Measurements from ENCODE around the gene TAF13. TPM values are rescaled to one million over a fixed set of nuclear protein-coding genes. Genes with fewer than 3 reads are reported as not detected.

Gene TAF13
- total and polyA plus RNA-seq, 9 of the 15 experiments (the other 6 are each of a cell fraction or from before 2014, with no cell fraction given): 14.9 to 77.2 (median 38.7) TPM

DNA sequence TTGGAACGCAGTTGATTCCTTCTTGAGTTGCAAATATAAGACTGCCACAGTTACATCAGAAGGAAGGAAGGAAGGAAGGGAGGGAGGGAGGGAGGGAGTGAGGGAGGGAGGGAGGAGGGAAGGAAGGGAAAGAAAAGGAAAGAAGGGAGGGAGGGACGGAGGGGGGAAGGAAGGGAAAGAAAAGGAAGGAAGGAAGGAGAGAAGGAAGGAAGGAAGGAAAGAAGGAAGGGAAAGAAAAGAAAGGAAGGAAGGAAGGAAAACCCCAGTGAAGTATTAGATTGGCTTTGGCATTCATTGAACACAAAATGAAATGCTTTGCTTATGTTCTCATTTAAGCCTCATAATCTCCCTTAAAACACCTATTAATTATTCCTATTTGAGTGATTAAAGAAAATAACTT lies 27.5 kb downstream of the TAF13 start (continued):
- TF ChIP-seq HNRNPL (IDR thresholded peaks at IDR 0.05; ENCODE audit: low read depth, low read length) (no peak), ZNF174 (CRISPR knock-in tag; IDR thresholded peaks at IDR 0.05) (no peak)
- TF ChIP-seq, protein P1, sequence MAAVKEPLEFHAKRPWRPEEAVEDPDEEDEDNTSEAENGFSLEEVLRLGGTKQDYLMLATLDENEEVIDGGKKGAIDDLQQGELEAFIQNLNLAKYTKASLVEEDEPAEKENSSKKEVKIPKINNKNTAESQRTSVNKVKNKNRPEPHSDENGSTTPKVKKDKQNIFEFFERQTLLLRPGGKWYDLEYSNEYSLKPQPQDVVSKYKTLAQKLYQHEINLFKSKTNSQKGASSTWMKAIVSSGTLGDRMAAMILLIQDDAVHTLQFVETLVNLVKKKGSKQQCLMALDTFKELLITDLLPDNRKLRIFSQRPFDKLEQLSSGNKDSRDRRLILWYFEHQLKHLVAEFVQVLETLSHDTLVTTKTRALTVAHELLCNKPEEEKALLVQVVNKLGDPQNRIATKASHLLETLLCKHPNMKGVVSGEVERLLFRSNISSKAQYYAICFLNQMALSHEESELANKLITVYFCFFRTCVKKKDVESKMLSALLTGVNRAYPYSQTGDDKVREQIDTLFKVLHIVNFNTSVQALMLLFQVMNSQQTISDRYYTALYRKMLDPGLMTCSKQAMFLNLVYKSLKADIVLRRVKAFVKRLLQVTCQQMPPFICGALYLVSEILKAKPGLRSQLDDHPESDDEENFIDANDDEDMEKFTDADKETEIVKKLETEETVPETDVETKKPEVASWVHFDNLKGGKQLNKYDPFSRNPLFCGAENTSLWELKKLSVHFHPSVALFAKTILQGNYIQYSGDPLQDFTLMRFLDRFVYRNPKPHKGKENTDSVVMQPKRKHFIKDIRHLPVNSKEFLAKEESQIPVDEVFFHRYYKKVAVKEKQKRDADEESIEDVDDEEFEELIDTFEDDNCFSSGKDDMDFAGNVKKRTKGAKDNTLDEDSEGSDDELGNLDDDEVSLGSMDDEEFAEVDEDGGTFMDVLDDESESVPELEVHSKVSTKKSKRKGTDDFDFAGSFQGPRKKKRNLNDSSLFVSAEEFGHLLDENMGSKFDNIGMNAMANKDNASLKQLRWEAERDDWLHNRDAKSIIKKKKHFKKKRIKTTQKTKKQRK (IDR thresholded peaks at IDR 0.05; ENCODE audit: borderline replicate concordance, low read depth, low read length): no peak

GRCh38 chr1:109047339-109047738 lies 28.5 kb downstream of the TAF13 start:
- in situ Hi-C loops (cut with MboI) (no loop called here), intact Hi-C loops (cut with micrococcal nuclease) (no loop called here)
- FAIRE-seq: no peak
- Histone ChIP-seq H3K9me3 (replicated peaks; ENCODE audit: control insufficient read depth, insufficient read depth, low read depth, low read length) (no peaks in the 10 kb centered on the region), H3K9ac (ENCODE audit: insufficient read depth in 1 of 2, low read depth in 2 of 2, low read length in 2 of 2) (no peak overlapping the region), H3K27ac (ENCODE audit: extremely low read depth, low read depth, low read length) (no peak overlapping the region), H3K4me2 (ENCODE audit: insufficient read depth, low read length) (no peak overlapping the region), H3K36me3 (ENCODE audit: control insufficient read depth, insufficient read depth, low read length) (no peaks in the 10 kb centered on the region), H3K4me3 (no peak overlapping the region), H3K27me3 (ENCODE audit: control insufficient read depth in 2 of 2, insufficient read depth in 2 of 2, low read length in 2 of 2) (no peaks in the 10 kb centered on the region), H3K9me1 (ENCODE audit: control insufficient read depth, insufficient read depth, low read length) (no peaks in the 10 kb centered on the region), H2AFZ (ENCODE audit: low read depth, low read length) (no peak overlapping the region; the same call in 1 of the 2 replicates), H4K20me1 (replicated peaks; ENCODE audit: control insufficient read depth, insufficient read depth, low read length) (no peaks in the 10 kb centered on the region), H3K79me2 (ENCODE audit: control insufficient read depth, insufficient read depth, low read length) (no peaks in the 10 kb centered on the region), H3K4me1 (replicated peaks in 1 of 2; ENCODE audit: control insufficient read depth in 2 of 2, insufficient read depth in 2 of 2, low read length in 2 of 2) (peaks cover 2 to 3% of the 10 kb centered on the region in 2 experiments; a peak in 1 of 5 replicates)
- DNase-seq (ENCODE audit: extremely low read depth in 1 of 4, low spot score in 3 of 4): no peak
- ChIA-PET POLR2A (interaction anchor here (0.8 to 2.1 kb wide), 4 partner anchors 9 to 19 kb away, joined by 3 to 9 read pairs (median 4); no protein-coding TSS in a partner anchor), CTCF (ENCODE audit: low intra/inter-chr PET ratio) (no interaction called here)
- no peak for ATAC-seq
- BruUV-seq (replicated peaks): no TSS peak
- 32% methylated on average over 6 of the region's 6 CpGs for WGBS (ENCODE audit: insufficient coverage, low coverage, missing lambda C conversion rate)
- TF ChIP-seq HNRNPH1 (optimal IDR thresholded peaks at IDR 0.05; ENCODE audit: low read depth, low read length): no peak
- TF ChIP-seq SREBF1 (IDR thresholded peaks at IDR 0.05; ENCODE audit: borderline replicate concordance, low read depth, low read length): no peak
- TF ChIP-seq NR2F6 (CRISPR knock-in tag; IDR thresholded peaks at IDR 0.05): no peak
- no peak for TF ChIP-seq ZNF780A (CRISPR knock-in tag; IDR thresholded peaks at IDR 0.05)
- TF ChIP-seq ZNF282 (CRISPR knock-in tag; IDR thresholded peaks at IDR 0.05): no peak
- TF ChIP-seq CREB1 (IDR thresholded peaks at IDR 0.05): no peak
- TF ChIP-seq CREB1 (CRISPR knock-in tag; IDR thresholded peaks at IDR 0.05): 0 out of 2 replicates have a peak, but pooled peaks have one; percentile 27
- TF ChIP-seq, protein P2, sequence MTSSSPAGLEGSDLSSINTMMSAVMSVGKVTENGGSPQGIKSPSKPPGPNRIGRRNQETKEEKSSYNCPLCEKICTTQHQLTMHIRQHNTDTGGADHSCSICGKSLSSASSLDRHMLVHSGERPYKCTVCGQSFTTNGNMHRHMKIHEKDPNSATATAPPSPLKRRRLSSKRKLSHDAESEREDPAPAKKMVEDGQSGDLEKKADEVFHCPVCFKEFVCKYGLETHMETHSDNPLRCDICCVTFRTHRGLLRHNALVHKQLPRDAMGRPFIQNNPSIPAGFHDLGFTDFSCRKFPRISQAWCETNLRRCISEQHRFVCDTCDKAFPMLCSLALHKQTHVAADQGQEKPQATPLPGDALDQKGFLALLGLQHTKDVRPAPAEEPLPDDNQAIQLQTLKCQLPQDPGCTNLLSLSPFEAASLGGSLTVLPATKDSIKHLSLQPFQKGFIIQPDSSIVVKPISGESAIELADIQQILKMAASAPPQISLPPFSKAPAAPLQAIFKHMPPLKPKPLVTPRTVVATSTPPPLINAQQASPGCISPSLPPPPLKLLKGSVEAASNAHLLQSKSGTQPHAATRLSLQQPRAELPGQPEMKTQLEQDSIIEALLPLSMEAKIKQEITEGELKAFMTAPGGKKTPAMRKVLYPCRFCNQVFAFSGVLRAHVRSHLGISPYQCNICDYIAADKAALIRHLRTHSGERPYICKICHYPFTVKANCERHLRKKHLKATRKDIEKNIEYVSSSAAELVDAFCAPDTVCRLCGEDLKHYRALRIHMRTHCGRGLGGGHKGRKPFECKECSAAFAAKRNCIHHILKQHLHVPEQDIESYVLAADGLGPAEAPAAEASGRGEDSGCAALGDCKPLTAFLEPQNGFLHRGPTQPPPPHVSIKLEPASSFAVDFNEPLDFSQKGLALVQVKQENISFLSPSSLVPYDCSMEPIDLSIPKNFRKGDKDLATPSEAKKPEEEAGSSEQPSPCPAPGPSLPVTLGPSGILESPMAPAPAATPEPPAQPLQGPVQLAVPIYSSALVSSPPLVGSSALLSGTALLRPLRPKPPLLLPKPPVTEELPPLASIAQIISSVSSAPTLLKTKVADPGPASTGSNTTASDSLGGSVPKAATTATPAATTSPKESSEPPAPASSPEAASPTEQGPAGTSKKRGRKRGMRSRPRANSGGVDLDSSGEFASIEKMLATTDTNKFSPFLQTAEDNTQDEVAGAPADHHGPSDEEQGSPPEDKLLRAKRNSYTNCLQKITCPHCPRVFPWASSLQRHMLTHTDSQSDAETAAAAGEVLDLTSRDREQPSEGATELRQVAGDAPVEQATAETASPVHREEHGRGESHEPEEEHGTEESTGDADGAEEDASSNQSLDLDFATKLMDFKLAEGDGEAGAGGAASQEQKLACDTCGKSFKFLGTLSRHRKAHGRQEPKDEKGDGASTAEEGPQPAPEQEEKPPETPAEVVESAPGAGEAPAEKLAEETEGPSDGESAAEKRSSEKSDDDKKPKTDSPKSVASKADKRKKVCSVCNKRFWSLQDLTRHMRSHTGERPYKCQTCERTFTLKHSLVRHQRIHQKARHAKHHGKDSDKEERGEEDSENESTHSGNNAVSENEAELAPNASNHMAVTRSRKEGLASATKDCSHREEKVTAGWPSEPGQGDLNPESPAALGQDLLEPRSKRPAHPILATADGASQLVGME (CRISPR knock-in tag; IDR thresholded peaks at IDR 0.05): no peak
- no peak; the same call in 1 of the 2 replicates for TF ChIP-seq ATF1 (CRISPR knock-in tag; IDR thresholded peaks at IDR 0.05)
- peak; percentile 63; the same call in 1 of the 2 replicates for TF ChIP-seq ATF1 (tag; IDR thresholded peaks at IDR 0.05)
